HG03442 (cell line): ENCODE results near the gene TENM3.

Experiments
- ATAC-seq: cut with Tn5 transposase; IDR thresholded peaks from one replicate; pipeline ENCODE4 v1.9.1; 2021; ENCODE audit warnings: mild to moderate bottlenecking, moderate library complexity; ENCODE audit not compliant: unreplicated experiment

The TENM3 gene

GRCh38 chr4:182756161-182756690 lies 513.0 kb downstream of the TENM3 start:
- ATAC-seq, result no peak

DNA sequence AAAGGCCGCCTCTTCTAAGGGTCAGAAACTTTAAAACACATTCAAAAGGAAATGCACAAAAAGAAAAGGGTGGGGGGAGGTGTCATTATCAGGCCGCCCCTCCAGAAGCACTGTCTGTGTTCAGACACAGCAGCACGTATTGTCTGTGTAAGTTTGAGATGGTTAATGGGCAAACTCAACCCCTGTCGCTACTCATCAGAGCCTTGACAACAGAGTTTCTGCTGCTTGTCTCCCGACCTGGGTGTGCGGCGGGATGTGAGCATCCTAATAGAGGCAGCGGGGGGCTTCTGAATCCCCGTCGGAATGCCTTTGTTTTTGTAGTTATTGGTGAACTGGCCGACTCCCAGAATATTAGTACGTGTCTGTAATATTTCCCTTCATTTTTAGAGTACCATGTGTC lies 515.1 kb downstream of the TENM3 start:
- ATAC-seq, result no peak

GRCh38 chr4:182760551-182761043 lies 517.4 kb downstream of the TENM3 start:
- no peak for ATAC-seq

DNA sequence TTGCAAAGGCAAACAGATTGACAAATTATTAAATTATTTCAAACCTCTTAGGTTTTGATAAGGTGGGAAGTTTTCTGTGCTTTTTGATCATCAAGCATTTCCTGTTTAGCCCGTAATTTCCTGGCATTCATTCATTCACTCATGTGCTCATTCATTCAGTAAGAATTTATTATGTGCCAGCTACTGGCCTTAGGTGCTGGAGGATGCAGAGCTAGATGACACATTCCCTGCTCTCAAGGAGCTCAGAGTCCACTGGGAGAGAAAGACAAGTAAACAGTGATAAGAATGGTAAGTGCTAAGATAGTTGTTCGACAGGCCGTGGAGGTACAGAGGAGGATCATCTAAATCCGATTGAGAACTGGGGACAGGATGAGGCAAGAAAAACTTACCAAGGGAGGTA lies 520.9 kb downstream of the TENM3 start:
- ATAC-seq, result no peak

DNA sequence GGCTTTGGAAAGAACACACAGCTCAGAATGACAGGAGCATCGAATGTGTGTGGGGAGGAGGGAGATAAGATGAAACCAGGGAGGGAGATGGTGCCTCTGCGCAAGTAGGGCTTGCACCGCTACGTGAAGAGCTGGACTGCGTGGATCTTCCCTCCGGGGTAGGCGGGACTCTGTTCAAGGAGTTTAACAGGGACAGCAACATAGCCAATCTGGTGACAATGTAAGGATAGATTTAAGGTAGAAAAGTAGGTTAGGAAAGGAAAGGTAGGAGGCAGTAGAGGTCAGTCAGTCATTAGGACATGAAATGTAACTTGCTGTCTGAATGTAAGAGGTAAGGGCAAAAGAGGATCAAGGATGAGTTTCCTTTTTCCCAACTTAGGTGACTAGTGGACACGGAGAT lies 521.4 kb downstream of the TENM3 start:
- no peak for ATAC-seq

DNA sequence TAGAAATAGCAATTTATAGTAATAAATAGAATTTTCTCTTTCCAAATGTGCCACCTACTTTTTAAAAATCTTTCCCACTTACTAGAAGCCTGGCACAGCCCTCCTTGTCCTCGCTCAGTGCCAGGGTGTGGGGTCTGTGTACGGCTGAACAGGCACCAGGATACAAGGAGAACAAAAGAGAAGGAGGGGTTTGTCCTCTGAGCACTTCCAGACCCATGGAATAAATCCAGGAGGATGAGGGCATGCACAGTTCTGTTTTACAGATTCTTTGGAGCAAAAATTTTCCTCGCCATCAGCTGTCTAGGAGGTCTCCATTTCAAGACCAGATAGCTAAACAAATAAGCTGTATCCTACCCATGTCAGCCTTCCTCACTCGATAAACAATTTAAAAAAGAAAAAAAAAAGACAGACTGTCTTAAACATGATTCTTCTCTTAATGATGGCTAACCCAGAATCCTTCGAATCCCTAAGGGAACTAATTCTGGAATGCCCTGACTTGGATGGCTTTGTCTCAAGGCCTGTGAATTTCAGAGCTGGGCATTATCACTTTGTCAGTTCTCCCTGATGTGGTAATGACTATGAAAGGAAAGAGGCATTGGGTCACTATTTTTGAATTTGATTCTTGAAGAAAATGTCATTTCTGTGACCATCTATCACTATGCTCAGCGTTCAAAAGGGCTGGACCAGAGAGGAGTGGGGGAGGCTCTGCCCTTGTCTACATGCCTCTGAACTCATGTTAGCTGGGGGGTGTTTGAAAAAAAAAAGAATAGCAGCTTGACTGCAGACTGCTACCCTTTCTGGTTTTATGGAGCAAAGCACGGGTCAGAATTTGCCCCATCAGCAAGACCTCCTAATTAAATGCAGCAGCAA lies 523.0 kb downstream of the TENM3 start:
- ATAC-seq, result no peak

DNA sequence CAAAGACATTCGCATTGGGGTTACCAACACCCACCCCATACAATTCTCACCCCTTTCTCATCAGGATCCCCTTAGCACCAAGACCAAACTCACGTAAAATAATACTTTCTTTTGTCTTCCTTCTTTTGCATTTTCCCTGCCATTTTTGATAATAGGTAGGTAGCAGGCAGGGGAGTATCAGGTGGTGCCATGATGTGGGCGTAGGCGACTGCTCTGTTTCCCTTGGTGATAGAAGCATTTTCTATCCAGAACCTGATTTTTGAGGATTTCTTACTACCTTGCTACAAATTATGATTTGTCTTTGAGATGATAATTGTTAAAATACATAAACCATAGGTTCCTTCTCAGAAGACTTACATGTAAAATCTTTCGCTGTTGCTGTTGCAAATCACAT lies 523.7 kb downstream of the TENM3 start:
- ATAC-seq, result no peak

GRCh38 chr4:182768838-182769237 lies 525.6 kb downstream of the TENM3 start:
- no peak for ATAC-seq

- no peak for ATAC-seq
Observed at GRCh38 chr4:182770259-182770995, 527.2 kb downstream of the TENM3 start.

- ATAC-seq, result no peak
Observed at GRCh38 chr4:182770996-182771514, 527.9 kb downstream of the TENM3 start.

DNA sequence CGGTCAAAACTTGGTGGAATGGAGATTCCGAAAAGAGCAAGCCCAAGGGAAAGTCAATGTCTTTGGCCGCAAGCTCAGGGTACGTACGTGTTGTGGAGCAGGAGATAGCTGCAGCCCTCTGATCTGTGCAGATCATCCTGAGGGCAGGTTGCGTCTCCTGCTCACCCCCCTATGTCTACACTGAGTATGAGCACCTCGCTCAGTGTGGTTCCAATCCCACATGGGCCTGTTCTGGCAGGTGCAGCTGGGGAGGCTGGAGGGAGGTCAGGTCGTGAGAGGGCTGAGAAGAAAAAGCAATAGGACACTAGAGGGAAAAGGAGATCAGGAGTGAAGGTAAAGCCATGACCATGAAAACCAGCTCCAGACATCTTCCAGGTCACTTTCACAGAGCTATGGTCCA lies 531.9 kb downstream of the TENM3 start:
- no peak for ATAC-seq

DNA sequence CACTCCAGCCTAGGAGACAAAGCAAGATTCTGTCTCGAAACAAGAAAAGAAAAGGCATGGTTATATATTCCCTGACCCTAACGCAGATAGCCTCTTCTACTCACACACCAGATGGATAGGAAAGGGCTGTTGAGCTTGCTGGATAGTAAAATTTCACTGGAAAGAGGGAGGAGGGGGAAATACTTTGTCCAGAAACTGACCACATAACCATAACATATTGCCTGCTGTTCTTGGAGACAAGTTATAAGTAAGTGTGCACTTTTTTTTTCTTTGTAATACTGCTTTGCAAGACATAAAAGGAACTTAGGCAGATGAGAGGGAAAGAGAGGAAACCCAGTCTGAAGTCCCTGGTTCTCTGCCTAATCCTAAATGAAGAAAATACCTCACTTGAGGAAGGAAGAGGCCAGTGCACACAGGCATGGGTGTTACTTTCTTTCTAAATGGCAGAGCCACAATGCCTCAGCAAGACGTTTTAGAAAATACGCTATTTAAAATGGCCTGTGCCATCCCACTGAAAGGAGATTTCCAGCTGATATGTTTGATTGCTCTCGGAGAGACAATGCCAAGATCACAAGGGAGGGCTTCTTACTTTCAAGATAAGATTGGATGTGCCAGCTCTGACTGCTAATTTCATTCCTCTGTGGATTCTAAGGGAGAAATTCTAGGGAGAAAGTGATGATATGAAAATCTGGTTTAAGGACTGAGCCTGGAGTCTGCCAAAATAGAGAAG lies 533.3 kb downstream of the TENM3 start:
- no peak for ATAC-seq

GRCh38 chr4:182778222-182778982 lies 535.2 kb downstream of the TENM3 start:
- no peak for ATAC-seq

- no peak for ATAC-seq
Observed at GRCh38 chr4:182786991-182787390, 543.8 kb downstream of the TENM3 start.

DNA sequence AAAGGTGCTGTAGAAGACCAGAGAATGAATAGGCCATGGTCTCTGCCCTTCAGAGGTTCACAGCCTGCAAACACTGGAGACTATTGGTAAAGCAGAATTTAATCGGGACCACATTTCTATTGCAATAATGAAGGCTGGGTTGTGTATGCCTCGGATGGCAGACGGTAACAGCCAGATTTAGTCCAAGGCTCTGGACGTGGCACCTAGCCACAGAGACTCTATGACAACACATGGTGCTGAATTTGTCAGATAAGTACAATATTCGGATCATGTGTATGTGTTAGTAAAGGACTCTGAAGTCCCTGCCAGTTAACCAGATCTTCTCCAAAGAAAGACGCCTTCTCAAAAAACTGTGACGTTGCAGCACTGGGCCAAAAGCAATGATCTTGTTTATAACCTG lies 545.0 kb downstream of the TENM3 start:
- ATAC-seq, result no peak

DNA sequence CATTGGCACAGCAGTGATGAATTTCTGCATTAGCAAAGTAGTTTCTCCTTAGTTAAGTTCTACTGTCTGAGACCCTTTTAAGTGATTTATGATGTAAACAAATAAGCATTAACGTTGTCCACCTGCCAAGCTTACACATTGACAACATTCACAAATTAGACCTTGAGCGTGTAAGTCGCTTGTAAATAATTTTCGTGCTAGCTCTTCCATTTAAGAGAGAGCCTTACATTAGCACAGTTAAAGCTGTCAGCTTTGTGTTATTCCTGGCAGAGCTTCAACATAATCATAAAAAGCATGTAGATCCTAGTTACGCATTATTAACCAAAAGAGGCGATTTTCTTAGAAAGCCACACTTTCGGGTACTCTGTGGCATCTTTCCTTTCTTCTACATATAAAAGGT lies 546.3 kb downstream of the TENM3 start:
- ATAC-seq, result no peak

DNA sequence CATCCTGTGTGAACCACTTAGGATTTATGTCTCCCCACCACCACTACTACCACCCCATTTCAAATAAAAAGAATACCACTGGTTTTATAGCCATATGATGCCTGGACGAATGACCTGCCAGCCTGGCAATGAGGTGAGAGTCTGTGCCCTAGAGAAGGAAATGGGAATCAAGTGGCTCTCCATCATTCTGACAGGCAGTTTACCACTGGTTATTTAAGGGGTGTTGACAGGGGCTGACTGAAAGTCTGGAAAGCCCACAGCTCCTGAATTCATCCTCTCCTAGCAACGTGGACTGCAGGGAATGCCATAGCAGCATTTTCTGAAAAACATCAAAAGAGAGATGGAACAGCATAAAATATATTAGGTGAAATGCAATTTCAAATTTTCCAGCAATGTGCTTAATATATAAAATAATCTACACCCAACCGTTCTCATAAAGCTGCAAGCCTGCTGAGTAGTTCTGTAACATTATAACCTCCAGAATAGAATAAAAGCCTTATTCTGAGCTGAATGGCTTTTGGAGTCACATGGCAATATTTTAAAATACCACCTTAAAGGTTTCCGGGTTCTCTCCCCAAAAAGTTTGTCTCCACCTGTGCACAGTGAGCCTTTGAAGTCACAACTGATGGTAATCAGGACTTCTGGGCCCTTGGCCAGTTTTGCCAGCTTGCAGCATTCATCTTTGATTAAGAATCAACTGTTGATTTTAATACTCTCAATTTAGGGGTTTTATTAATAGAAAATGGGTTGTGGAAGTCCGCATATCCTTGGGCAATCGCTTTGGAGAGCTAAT lies 552.4 kb downstream of the TENM3 start:
- no peak for ATAC-seq

DNA sequence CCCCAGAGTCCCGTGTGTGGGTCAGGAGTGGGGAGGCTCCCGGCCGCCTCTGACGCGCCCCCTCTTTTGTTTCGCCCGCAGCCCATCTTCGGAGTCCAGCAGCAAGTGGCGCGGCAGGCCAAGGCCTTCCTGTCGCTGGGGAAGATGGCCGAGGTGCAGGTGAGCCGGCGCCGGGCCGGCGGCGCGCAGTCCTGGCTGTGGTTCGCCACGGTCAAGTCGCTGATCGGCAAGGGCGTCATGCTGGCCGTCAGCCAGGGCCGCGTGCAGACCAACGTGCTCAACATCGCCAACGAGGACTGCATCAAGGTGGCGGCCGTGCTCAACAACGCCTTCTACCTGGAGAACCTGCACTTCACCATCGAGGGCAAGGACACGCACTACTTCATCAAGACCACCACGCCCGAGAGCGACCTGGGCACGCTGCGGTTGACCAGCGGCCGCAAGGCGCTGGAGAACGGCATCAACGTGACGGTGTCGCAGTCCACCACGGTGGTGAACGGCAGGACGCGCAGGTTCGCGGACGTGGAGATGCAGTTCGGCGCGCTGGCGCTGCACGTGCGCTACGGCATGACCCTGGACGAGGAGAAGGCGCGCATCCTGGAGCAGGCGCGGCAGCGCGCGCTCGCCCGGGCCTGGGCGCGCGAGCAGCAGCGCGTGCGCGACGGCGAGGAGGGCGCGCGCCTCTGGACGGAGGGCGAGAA lies 556.5 kb downstream of the TENM3 start:
- ATAC-seq, result no peak

DNA sequence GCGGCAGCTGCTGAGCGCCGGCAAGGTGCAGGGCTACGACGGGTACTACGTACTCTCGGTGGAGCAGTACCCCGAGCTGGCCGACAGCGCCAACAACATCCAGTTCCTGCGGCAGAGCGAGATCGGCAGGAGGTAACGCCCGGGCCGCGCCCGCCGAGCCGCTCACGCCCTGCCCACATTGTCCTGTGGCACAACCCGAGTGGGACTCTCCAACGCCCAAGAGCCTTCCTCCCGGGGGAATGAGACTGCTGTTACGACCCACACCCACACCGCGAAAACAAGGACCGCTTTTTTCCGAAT lies 557.0 kb downstream of the TENM3 start:
- ATAC-seq, result no peak
